Activated T-helper 9 cell treated with anti-CD3 and anti-CD28 coated beads, Interleukin-2, amount 50 U/mL, for 16 hours (primary cell): ENCODE results near the gene DCAF12.
"Not testable (repeated sequence)": the region's sequence is repeated elsewhere in the genome, so short reads cannot be mapped to it uniquely, and the experiment has no call there.

Source experiments
- DNase-seq: peaks from one replicate; pipeline ENCODE4 v3.0.0-alpha.2; 2020; ENCODE audit warnings: low read depth

DCAF12 gene

GRCh38 chr9:34065541-34065940, 61.0 kb downstream of the DCAF12 start:
- DNase-seq, result no peak

- no peak for DNase-seq
These were observed 66.5 kb downstream of the DCAF12 start for GRCh38 chr9:34059954-34060353.

GRCh38 chr9:34059281-34059680, 67.2 kb downstream of the DCAF12 start:
- no peak for DNase-seq

- no peak for DNase-seq
These were observed 76.7 kb downstream of the DCAF12 start for GRCh38 chr9:34049630-34050384.

GRCh38 chr9:34048727-34049629, 77.5 kb downstream of the DCAF12 start, which contains the start of gene UBAP2:
Gene UBAP2 (minus strand): TSS chr9:34048887. CDS start chr9:34017148, 31,739 bp downstream.
- peak; percentile 93 for DNase-seq

- peak; percentile 45 for DNase-seq
These were observed 78.4 kb downstream of the DCAF12 start for GRCh38 chr9:34047864-34048726.

GRCh38 chr9:34046784-34047379, 79.6 kb downstream of the DCAF12 start:
- no peak for DNase-seq

GRCh38 chr9:34045903-34046302, 80.6 kb downstream of the DCAF12 start:
- no peak for DNase-seq

- not testable (repeated sequence) for DNase-seq
These were observed 84.4 kb downstream of the DCAF12 start for GRCh38 chr9:34042074-34042473.

- DNase-seq, result not testable (repeated sequence)
These were observed 87.6 kb downstream of the DCAF12 start for GRCh38 chr9:34038851-34039250.

GRCh38 chr9:34037626-34038025, 88.9 kb downstream of the DCAF12 start:
- DNase-seq, result no peak

- DNase-seq, result no peak
These were observed 89.9 kb downstream of the DCAF12 start for GRCh38 chr9:34036625-34037024.
